ENCODE measurements around the gene SARDH. TPM values are rescaled to one million over a fixed set of nuclear protein-coding genes. Genes with fewer than 3 reads are reported as not detected.

Gene SARDH
- polyA plus RNA-seq, 3 donors = not detected

DNA sequence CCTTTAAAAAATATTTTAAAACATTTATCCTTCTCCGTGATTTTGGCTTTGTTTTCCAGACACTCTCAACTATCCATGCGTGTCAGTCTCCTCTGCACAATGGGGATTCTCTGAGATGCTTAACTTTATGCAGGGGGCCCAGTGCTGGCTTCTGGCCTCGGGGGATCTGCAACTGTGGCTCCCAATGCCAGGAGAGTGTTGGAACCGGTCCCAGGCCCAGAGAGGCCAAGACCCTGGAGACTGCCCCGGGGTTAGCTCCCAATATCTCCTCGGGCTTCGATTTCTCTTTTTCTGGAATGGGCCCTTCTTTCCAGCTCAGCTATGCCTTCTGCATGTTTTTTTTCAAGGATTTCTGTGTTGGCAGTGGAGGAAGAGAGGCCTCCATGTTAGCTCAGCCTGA, 20.1 kb upstream of the SARDH start:
- H3K9me3 Mint-ChIP-seq = peaks cover 0 to 4% (median 2%) of the 10 kb centered on the region in 7 donors
- H3K27ac ChIP-seq (ENCODE audit: low read depth in 1 of 2, low read length in 2 of 2) = no peak overlapping the region
- no peak overlapping the region for H2AFZ ChIP-seq (ENCODE audit: insufficient read depth, low read depth, low read length, poor library complexity, severe bottlenecking)
- H3K4me3 Mint-ChIP-seq = no peak overlapping the region
- TF ChIP-seq, protein P1, sequence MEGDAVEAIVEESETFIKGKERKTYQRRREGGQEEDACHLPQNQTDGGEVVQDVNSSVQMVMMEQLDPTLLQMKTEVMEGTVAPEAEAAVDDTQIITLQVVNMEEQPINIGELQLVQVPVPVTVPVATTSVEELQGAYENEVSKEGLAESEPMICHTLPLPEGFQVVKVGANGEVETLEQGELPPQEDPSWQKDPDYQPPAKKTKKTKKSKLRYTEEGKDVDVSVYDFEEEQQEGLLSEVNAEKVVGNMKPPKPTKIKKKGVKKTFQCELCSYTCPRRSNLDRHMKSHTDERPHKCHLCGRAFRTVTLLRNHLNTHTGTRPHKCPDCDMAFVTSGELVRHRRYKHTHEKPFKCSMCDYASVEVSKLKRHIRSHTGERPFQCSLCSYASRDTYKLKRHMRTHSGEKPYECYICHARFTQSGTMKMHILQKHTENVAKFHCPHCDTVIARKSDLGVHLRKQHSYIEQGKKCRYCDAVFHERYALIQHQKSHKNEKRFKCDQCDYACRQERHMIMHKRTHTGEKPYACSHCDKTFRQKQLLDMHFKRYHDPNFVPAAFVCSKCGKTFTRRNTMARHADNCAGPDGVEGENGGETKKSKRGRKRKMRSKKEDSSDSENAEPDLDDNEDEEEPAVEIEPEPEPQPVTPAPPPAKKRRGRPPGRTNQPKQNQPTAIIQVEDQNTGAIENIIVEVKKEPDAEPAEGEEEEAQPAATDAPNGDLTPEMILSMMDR (IDR thresholded peaks at IDR 0.05) = no peak
- no peak overlapping the region for H3K27ac Mint-ChIP-seq
- no peaks in the 10 kb centered on the region for H3K4me1 ChIP-seq (ENCODE audit: control insufficient read depth in 1 of 2, insufficient read depth in 2 of 2, low read length in 2 of 2)
- H3K27me3 Mint-ChIP-seq (ENCODE audit: low read depth in 3 of 3) = peaks cover 0 to 8% (median 5%) of the 10 kb centered on the region in 3 donors
- peaks cover 3 to 14% of the 10 kb centered on the region in 2 donors for H3K36me3 ChIP-seq (replicated peaks in 1 of 2; ENCODE audit: control insufficient read depth in 1 of 2, insufficient read depth in 2 of 2, low read length in 2 of 2)
- intact Hi-C loops (cut with micrococcal nuclease) = no loop called here
- no peaks in the 10 kb centered on the region for H3K79me2 ChIP-seq (ENCODE audit: insufficient read depth, low read length)
- H3K36me3 Mint-ChIP-seq = peaks cover 12 to 14% of the 10 kb centered on the region in 2 donors
- no peak for DNase-seq
- H3K9ac ChIP-seq (ENCODE audit: insufficient read depth, low read length, poor library complexity, severe bottlenecking) = no peak overlapping the region
- no peaks in the 10 kb centered on the region for H4K20me1 ChIP-seq (ENCODE audit: insufficient read depth, low read length)
- H3K4me1 Mint-ChIP-seq = peaks cover 3% of the 10 kb centered on the region
- no peak overlapping the region for H3K4me2 ChIP-seq (replicated peaks; ENCODE audit: extremely low read depth, low read length, poor library complexity, severe bottlenecking)
- no peak overlapping the region for H3K4me3 ChIP-seq (replicated peaks in 1 of 3; ENCODE audit: low read depth in 2 of 3, low read length in 3 of 3)
- no peaks in the 10 kb centered on the region for H3K9me3 ChIP-seq (replicated peaks in 1 of 2; ENCODE audit: control insufficient read depth in 1 of 2, insufficient read depth in 1 of 2, low read length in 2 of 2)
- no peaks in the 10 kb centered on the region for H3K27me3 ChIP-seq (ENCODE audit: control insufficient read depth in 2 of 2, insufficient read depth in 2 of 2, low read length in 2 of 2)
- 96% methylated on average over 6 of the region's 7 CpGs for WGBS (ENCODE audit: insufficient coverage)

DNA sequence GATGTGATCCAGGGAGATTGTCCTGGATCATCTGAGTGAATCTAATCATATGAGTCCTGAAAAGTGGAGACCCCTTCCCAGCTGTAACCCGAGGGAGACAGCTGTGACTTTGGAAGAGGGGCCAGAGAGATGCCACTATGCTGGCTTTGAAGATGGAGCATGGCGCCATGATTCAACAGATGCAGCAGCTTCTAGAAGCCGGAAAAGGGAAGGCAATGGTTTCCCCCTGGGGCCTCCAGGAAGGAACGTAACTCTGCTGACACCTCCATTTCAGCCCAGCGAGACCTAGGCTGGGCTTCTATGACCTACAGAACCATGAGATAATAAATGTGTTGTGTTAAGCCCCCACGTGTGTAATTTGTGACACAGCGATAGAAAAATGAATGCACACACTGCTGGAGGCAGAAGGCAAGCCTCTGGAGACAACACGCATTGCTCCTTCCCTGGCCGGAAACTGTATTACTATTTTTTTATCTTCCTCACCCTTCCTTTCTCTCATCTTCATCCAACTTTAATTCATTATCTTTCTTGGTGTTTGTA, 16.6 kb upstream of the SARDH start:
- H3K4me3 ChIP-seq (replicated peaks in 1 of 3; ENCODE audit: low read depth in 2 of 3, low read length in 3 of 3) = no peak overlapping the region
- H3K27me3 Mint-ChIP-seq (ENCODE audit: low read depth in 3 of 3) = peaks cover 4 to 16% (median 15%) of the 10 kb centered on the region in 3 donors
- no peak overlapping the region for H3K4me3 Mint-ChIP-seq
- H3K27ac Mint-ChIP-seq = no peak overlapping the region
- H3K9me3 Mint-ChIP-seq = peaks cover 0 to 4% (median 2%) of the 10 kb centered on the region in 7 donors
- peaks cover 0 to 3% of the 10 kb centered on the region in 2 donors for H3K36me3 Mint-ChIP-seq
- no peaks in the 10 kb centered on the region for H3K79me2 ChIP-seq (ENCODE audit: insufficient read depth, low read length)
- H3K9ac ChIP-seq (ENCODE audit: insufficient read depth, low read length, poor library complexity, severe bottlenecking) = no peak overlapping the region
- intact Hi-C loops (cut with micrococcal nuclease) = no loop called here
- no peak overlapping the region for H3K27ac ChIP-seq (ENCODE audit: low read depth in 1 of 2, low read length in 2 of 2)
- TF ChIP-seq, protein P1 (IDR thresholded peaks at IDR 0.05) = no peak
- DNase-seq = no peak
- WGBS (ENCODE audit: insufficient coverage) = 64% methylated on average over 2 of the region's 9 CpGs
- no peaks in the 10 kb centered on the region for H3K9me3 ChIP-seq (replicated peaks in 1 of 2; ENCODE audit: control insufficient read depth in 1 of 2, insufficient read depth in 1 of 2, low read length in 2 of 2)
- H3K4me1 ChIP-seq (ENCODE audit: control insufficient read depth in 1 of 2, insufficient read depth in 2 of 2, low read length in 2 of 2) = no peaks in the 10 kb centered on the region
- no peak overlapping the region for H3K4me2 ChIP-seq (replicated peaks; ENCODE audit: extremely low read depth, low read length, poor library complexity, severe bottlenecking)
- H4K20me1 ChIP-seq (ENCODE audit: insufficient read depth, low read length) = no peaks in the 10 kb centered on the region
- H3K36me3 ChIP-seq (replicated peaks in 1 of 2; ENCODE audit: control insufficient read depth in 1 of 2, insufficient read depth in 2 of 2, low read length in 2 of 2) = no peaks in the 10 kb centered on the region
- H3K4me1 Mint-ChIP-seq = peaks cover 3% of the 10 kb centered on the region
- peaks cover 0 to 3% of the 10 kb centered on the region in 2 donors for H3K27me3 ChIP-seq (ENCODE audit: control insufficient read depth in 2 of 2, insufficient read depth in 2 of 2, low read length in 2 of 2)
- no peak overlapping the region for H2AFZ ChIP-seq (ENCODE audit: insufficient read depth, low read depth, low read length, poor library complexity, severe bottlenecking)
